Measurements from ENCODE around the gene C4orf50.

The C4orf50 gene

DNA sequence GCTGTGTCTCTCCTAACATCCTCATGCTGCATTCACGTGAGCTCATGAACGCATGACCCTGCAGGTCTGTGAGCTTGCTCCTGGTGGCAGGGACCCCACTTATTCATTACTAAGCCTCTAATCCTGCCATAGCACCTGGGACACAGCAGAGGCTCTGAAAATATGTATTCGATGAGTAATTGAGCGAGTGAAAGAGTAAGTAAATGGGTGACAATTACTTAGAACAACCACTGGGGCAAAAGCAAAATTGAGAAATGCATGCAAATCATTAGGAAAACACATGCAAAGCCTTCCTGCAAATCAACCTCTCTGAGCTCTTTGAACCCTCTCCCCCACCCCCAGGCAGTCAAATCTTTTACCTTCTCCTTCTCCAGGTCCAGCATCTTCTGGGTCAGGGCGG lies 23.6 kb upstream of the C4orf50 start:
- no peaks in the 10 kb centered on the region for H3K27me3 ChIP-seq (ENCODE audit: insufficient read depth, low read length)
- no peaks in the 10 kb centered on the region for H3K4me1 ChIP-seq (ENCODE audit: insufficient read depth, low read length, severe bottlenecking)
- H3K27ac ChIP-seq (ENCODE audit: low read depth, low read length, poor library complexity, severe bottlenecking) = no peak overlapping the region
- no peak overlapping the region for H3K9ac ChIP-seq (ENCODE audit: low read length)
- H3K4me2 ChIP-seq (ENCODE audit: low read length) = no peak overlapping the region
- H3K4me3 ChIP-seq (ENCODE audit: low read depth, low read length, poor library complexity, severe bottlenecking) = no peak overlapping the region
- no peaks in the 10 kb centered on the region for H3K9me2 ChIP-seq (ENCODE audit: low read depth, low read length)
- H2AFZ ChIP-seq (ENCODE audit: low read length) = no peak overlapping the region
- no peaks in the 10 kb centered on the region for H3K9me3 ChIP-seq (ENCODE audit: low read length)
- no peaks in the 10 kb centered on the region for H4K20me1 ChIP-seq (ENCODE audit: insufficient read depth, low read length)
- no peaks in the 10 kb centered on the region for H3K79me2 ChIP-seq (ENCODE audit: insufficient read depth, low read length)
- no peaks in the 10 kb centered on the region for H3F3A ChIP-seq (ENCODE audit: insufficient read depth, low read length)
- no peaks in the 10 kb centered on the region for H3K36me3 ChIP-seq (ENCODE audit: insufficient read depth, low read length)
- TF ChIP-seq, protein P1, sequence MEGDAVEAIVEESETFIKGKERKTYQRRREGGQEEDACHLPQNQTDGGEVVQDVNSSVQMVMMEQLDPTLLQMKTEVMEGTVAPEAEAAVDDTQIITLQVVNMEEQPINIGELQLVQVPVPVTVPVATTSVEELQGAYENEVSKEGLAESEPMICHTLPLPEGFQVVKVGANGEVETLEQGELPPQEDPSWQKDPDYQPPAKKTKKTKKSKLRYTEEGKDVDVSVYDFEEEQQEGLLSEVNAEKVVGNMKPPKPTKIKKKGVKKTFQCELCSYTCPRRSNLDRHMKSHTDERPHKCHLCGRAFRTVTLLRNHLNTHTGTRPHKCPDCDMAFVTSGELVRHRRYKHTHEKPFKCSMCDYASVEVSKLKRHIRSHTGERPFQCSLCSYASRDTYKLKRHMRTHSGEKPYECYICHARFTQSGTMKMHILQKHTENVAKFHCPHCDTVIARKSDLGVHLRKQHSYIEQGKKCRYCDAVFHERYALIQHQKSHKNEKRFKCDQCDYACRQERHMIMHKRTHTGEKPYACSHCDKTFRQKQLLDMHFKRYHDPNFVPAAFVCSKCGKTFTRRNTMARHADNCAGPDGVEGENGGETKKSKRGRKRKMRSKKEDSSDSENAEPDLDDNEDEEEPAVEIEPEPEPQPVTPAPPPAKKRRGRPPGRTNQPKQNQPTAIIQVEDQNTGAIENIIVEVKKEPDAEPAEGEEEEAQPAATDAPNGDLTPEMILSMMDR (IDR thresholded peaks at IDR 0.05; ENCODE audit: low read length) = no peak
- TF ChIP-seq EZH2 (IDR thresholded peaks at IDR 0.05; ENCODE audit: borderline replicate concordance, low read length) = no peak

GRCh38 chr4:6038711-6039110 lies 20.5 kb upstream of the C4orf50 start:
- no peaks in the 10 kb centered on the region for H4K20me1 ChIP-seq (ENCODE audit: insufficient read depth, low read length)
- H3K9ac ChIP-seq (ENCODE audit: low read length) = no peak overlapping the region
- H3K79me2 ChIP-seq (ENCODE audit: insufficient read depth, low read length) = no peaks in the 10 kb centered on the region
- no peak overlapping the region for H3K27ac ChIP-seq (ENCODE audit: low read depth, low read length, poor library complexity, severe bottlenecking)
- H3K4me2 ChIP-seq (ENCODE audit: low read length) = no peak overlapping the region
- H3K36me3 ChIP-seq (ENCODE audit: insufficient read depth, low read length) = no peaks in the 10 kb centered on the region
- H3F3A ChIP-seq (ENCODE audit: insufficient read depth, low read length) = no peaks in the 10 kb centered on the region
- no peak overlapping the region for H2AFZ ChIP-seq (ENCODE audit: low read length)
- no peak overlapping the region for H3K4me3 ChIP-seq (ENCODE audit: low read depth, low read length, poor library complexity, severe bottlenecking)
- no peaks in the 10 kb centered on the region for H3K27me3 ChIP-seq (ENCODE audit: insufficient read depth, low read length)
- H3K9me3 ChIP-seq (ENCODE audit: low read length) = no peaks in the 10 kb centered on the region
- no peaks in the 10 kb centered on the region for H3K9me2 ChIP-seq (ENCODE audit: low read depth, low read length)
- H3K4me1 ChIP-seq (ENCODE audit: insufficient read depth, low read length, severe bottlenecking) = no peaks in the 10 kb centered on the region
- TF ChIP-seq, protein P1 (IDR thresholded peaks at IDR 0.05; ENCODE audit: low read length) = no peak
- no peak for TF ChIP-seq EZH2 (IDR thresholded peaks at IDR 0.05; ENCODE audit: borderline replicate concordance, low read length)

DNA sequence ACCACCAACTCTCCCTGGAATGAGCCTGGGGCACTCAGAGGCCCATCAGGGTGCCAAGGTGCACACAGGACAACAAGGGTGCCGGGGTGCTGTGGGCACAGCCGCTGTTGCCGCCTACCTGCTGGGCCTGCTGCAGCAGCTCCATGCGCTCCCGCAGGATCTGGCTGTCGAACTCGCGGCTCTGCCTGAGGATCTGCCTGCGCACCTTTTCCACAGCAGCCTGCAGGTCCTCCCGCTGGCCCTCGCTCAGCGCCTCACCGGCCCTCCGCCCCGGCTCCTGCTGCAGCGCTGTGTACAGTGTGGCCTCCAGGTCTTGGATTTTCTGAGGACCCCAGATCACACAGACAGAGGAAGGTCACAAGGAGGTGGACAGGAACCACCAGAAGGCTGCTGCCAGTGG lies 17.6 kb upstream of the C4orf50 start:
- Histone ChIP-seq H3K4me3 (ENCODE audit: low read depth, low read length, poor library complexity, severe bottlenecking) (no peak overlapping the region), H3K27ac (ENCODE audit: low read depth, low read length, poor library complexity, severe bottlenecking) (no peak overlapping the region)
- TF ChIP-seq, protein P1 (IDR thresholded peaks at IDR 0.05; ENCODE audit: low read length) = no peak
- TF ChIP-seq EZH2 (IDR thresholded peaks at IDR 0.05; ENCODE audit: borderline replicate concordance, low read length) = no peak

More for the DNA sequence above, 17.6 kb upstream of the C4orf50 start:
- no peak overlapping the region for H2AFZ ChIP-seq (ENCODE audit: low read length)
- H4K20me1 ChIP-seq (ENCODE audit: insufficient read depth, low read length) = no peaks in the 10 kb centered on the region
- H3K4me2 ChIP-seq (ENCODE audit: low read length) = no peak overlapping the region
- H3F3A ChIP-seq (ENCODE audit: insufficient read depth, low read length) = no peaks in the 10 kb centered on the region
- no peaks in the 10 kb centered on the region for H3K9me3 ChIP-seq (ENCODE audit: low read length)
- no peaks in the 10 kb centered on the region for H3K9me2 ChIP-seq (ENCODE audit: low read depth, low read length)
- no peaks in the 10 kb centered on the region for H3K27me3 ChIP-seq (ENCODE audit: insufficient read depth, low read length)
- no peak overlapping the region for H3K9ac ChIP-seq (ENCODE audit: low read length)
- H3K4me1 ChIP-seq (ENCODE audit: insufficient read depth, low read length, severe bottlenecking) = no peaks in the 10 kb centered on the region
- H3K36me3 ChIP-seq (ENCODE audit: insufficient read depth, low read length) = no peaks in the 10 kb centered on the region
- no peaks in the 10 kb centered on the region for H3K79me2 ChIP-seq (ENCODE audit: insufficient read depth, low read length)

Data from OCI-LY1 (cell line).